Measurements from ENCODE around the gene SMIM24.

- TF ChIP-seq CTCF (IDR thresholded peaks at IDR 0.05; ENCODE audit: low read depth, low read length, poor library complexity, severe bottlenecking) (no peak), EZH2phosphoT487 (IDR thresholded peaks at IDR 0.05; ENCODE audit: borderline replicate concordance, low read length) (no peak)
Observed at GRCh38 chr19:3507371-3508120, 27.2 kb upstream of the SMIM24 start.

Data from DOHH2 (cell line).